DND-41 (cell line): Measurements from ENCODE around the gene MED29.

Experiments
- ATAC-seq: fragments of 200-7000 bp; cut with Tn5 transposase; 3 replicates; pipeline ENCODE4 v1.9.1; 2021; ENCODE audit warnings: low read depth; ENCODE audit not compliant: insufficient read depth
- DNase-seq: peaks from one replicate; pipeline ENCODE4 v3.0.0-alpha.2; 2020
- H2AFZ ChIP-seq: 2 replicates; pipeline ENCODE4 v1.6.0; 2012; ENCODE audit warnings: low read depth, low read length
- H3K27ac ChIP-seq: 2 replicates; pipeline ENCODE4 v1.5.1; 2012; ENCODE audit warnings: low read length, inconsistent platforms
- H3K27me3 ChIP-seq: fragments of 200-600 bp; sonication (generic); 2 replicates; pipeline ENCODE4 v1.6.0; 2012; ENCODE audit warnings: low read length, mild to moderate bottlenecking, inconsistent platforms; ENCODE audit not compliant: insufficient read depth, poor library complexity
- H3K36me3 ChIP-seq: 2 replicates; pipeline ENCODE4 v1.5.1; 2012; ENCODE audit warnings: low read length, inconsistent platforms; ENCODE audit not compliant: insufficient read depth
- H3K4me1 ChIP-seq: 2 replicates; pipeline ENCODE4 v1.5.1; 2012; ENCODE audit warnings: mild to moderate bottlenecking, low read length; ENCODE audit not compliant: insufficient read depth
- H3K4me2 ChIP-seq: 2 replicates; pipeline ENCODE4 v1.6.0; 2012; ENCODE audit warnings: mild to moderate bottlenecking, moderate library complexity, low read length, inconsistent platforms; ENCODE audit not compliant: insufficient read depth
- H3K4me3 ChIP-seq, 2 experiments: fragments of 200-600 bp in 1 of 2; shearing (Covaris generic) in 1 of 2; 2 replicates each; pipeline ENCODE4 v1.5.1; 2012 to 2016; ENCODE audit warnings: inconsistent platforms in 2 of 2, low read length in 2 of 2, mild to moderate bottlenecking in 2 of 2, low read depth in 1 of 2, moderate library complexity in 1 of 2
- H3K79me2 ChIP-seq: 2 replicates; pipeline ENCODE4 v1.6.0; 2012; ENCODE audit warnings: low read length, inconsistent platforms; ENCODE audit not compliant: insufficient read depth
- H3K9ac ChIP-seq: 2 replicates; pipeline ENCODE4 v1.6.0; 2012; ENCODE audit warnings: low read depth, mild to moderate bottlenecking, inconsistent platforms, low read length, moderate library complexity
- H3K9me3 ChIP-seq: 2 replicates; pipeline ENCODE4 v1.5.1; 2012; ENCODE audit warnings: low read length, moderate library complexity, mild to moderate bottlenecking, inconsistent platforms; ENCODE audit not compliant: insufficient read depth, severe bottlenecking
- H4K20me1 ChIP-seq: 2 replicates; pipeline ENCODE4 v1.6.0; 2012; ENCODE audit warnings: low read length; ENCODE audit not compliant: insufficient read depth
- EZH2 ChIP-seq: IDR thresholded peaks from 3 replicates; pipeline ENCODE4 v1.6.1; 2012; ENCODE audit warnings: borderline replicate concordance, low read depth, mild to moderate bottlenecking, moderate library complexity, low read length, inconsistent platforms; ENCODE audit not compliant: severe bottlenecking
- TF ChIP-seq, protein P1 (sequence below): IDR thresholded peaks from 2 replicates; pipeline ENCODE4 v1.5.1; 2012; ENCODE audit warnings: borderline replicate concordance, low read length, moderate library complexity, mild to moderate bottlenecking; ENCODE audit not compliant: poor library complexity, severe bottlenecking; ENCODE audit errors: extremely low read depth

Gene MED29

DNA sequence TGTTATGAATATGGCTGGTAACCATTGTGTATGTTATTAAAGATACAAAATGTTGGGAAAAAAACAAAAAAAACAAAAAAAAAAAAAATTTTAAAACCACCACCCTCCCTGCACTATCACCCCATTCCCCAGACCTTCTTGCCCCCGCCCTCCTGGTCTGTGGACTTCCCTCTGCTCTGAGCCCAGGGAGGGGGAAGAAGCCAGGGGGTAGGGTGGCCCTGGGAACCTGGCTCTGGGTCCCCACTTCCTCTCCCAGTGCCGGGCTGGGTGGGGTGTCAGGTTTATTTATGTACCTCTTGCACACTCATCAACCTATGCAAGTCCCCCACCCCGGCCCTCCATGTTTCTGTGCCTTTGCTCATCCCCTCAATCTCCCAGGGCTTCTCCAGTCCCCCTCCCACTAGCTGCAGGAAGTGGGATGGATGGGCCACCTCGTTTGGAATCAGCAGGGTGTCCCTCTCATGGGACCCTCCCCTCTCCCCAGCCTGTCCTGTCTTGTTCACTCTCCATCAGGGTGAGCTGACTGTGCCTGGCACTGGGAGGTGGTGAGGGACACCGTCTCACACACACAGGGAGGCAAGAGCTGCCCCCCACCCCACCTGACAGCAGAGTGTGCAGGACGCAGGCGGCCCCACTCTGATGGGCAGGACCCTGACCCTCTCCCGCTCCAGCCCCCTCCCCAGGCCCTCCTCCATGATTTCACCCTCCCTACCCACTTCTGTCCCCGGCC is 6.2 kb upstream of the MED29 start:
- H3K9ac ChIP-seq: no peak overlapping the region
- no peak overlapping the region for H2AFZ ChIP-seq
- H3K4me1 ChIP-seq: peaks cover 18% of the 10 kb centered on the region
- no peak overlapping the region for H3K4me2 ChIP-seq
- TF ChIP-seq EZH2: no peak
- TF ChIP-seq, protein P1, sequence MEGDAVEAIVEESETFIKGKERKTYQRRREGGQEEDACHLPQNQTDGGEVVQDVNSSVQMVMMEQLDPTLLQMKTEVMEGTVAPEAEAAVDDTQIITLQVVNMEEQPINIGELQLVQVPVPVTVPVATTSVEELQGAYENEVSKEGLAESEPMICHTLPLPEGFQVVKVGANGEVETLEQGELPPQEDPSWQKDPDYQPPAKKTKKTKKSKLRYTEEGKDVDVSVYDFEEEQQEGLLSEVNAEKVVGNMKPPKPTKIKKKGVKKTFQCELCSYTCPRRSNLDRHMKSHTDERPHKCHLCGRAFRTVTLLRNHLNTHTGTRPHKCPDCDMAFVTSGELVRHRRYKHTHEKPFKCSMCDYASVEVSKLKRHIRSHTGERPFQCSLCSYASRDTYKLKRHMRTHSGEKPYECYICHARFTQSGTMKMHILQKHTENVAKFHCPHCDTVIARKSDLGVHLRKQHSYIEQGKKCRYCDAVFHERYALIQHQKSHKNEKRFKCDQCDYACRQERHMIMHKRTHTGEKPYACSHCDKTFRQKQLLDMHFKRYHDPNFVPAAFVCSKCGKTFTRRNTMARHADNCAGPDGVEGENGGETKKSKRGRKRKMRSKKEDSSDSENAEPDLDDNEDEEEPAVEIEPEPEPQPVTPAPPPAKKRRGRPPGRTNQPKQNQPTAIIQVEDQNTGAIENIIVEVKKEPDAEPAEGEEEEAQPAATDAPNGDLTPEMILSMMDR: no peak
- no peak overlapping the region for H3K27ac ChIP-seq
- peaks cover 96% of the 10 kb centered on the region for H3K36me3 ChIP-seq
- DNase-seq (no peak), ATAC-seq (0 out of 3 replicates have a peak, but pooled peaks have one; percentile 18)
- peaks cover 11% of the 10 kb centered on the region for H3K79me2 ChIP-seq
- no peaks in the 10 kb centered on the region for H3K27me3 ChIP-seq
- no peak overlapping the region for H3K4me3 ChIP-seq
- peaks cover 18% of the 10 kb centered on the region for H4K20me1 ChIP-seq
- H3K9me3 ChIP-seq: no peaks in the 10 kb centered on the region

DNA sequence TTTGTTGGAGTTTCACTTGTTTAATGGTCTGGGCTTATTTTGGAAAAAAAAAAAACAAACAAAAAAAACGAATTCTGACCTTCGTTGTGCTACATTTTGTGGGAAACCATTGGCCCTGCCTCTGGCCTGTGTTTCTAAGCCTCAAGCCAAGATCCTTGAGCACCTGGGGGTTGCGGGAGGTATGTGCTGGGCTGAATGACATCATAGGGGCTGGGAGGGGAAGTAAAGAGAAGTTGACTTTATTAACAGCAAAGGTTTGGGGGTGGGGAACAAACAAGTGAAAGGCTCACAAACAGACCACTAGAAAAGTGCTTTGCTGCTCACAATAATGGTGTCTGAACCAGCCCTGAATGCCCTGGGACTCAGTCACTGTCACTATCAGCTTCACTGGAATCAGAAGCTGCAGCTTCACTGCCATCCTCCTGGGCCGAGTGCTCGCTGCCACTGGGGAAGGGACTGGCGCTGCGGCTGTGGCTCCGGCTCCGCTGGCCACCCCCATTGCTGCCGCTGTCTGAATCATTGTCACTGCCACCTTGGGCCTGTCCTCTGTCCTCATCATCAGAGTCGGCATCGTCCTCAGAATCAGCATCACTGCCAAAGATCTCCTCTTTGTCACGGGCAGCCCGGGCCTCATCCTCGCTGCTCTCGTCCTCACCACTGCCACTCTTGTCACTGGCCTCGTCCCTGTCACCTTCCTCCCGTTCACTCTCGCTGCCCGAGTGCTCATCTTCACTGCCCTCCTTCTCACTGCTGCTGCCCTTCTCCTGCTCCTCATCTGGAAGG is 5.4 kb upstream of the MED29 start:
- Histone ChIP-seq H3K4me1 (peaks cover 22% of the 10 kb centered on the region), H3K79me2 (peaks cover 18% of the 10 kb centered on the region), H3K27me3 (no peaks in the 10 kb centered on the region), H3K27ac (no peak overlapping the region), H3K9ac (no peak overlapping the region), H3K36me3 (peaks cover 88% of the 10 kb centered on the region), H3K4me3 (no peak overlapping the region), H3K4me2 (no peak overlapping the region), H3K9me3 (no peaks in the 10 kb centered on the region), H4K20me1 (peaks cover 18% of the 10 kb centered on the region), H2AFZ (no peak overlapping the region)
- no peak for ATAC-seq
- no peak for DNase-seq
- TF ChIP-seq, protein P1: no peak
- no peak for TF ChIP-seq EZH2

DNA sequence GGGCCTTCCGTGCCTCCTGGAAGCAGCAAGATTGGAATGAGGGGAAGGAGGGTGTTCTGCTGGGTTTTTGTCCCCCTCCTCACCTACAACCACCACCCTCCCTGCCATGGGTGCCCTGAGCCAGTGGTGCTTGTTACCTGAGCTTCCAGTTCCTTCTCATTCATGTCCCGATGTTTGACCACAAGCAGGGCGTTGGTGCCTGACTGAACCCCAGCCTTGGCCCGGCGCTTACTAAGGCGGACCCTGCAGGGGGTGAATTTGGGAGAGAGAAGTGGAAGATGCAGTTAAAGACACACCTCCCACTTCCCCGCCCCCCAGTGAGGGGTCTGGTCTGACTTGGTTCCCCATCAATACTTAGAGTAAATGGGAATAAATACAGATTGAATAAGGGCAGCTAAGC is 4.6 kb upstream of the MED29 start:
- TF ChIP-seq, protein P1: no peak
- no peak for TF ChIP-seq EZH2
- H2AFZ ChIP-seq: no peak overlapping the region
- peaks cover 18% of the 10 kb centered on the region for H4K20me1 ChIP-seq
- no peak overlapping the region for H3K4me2 ChIP-seq
- H3K4me1 ChIP-seq: peaks cover 22% of the 10 kb centered on the region
- H3K4me3 ChIP-seq: no peak overlapping the region
- H3K9ac ChIP-seq: no peak overlapping the region
- H3K27me3 ChIP-seq: no peaks in the 10 kb centered on the region
- ATAC-seq (no peak), DNase-seq (no peak)
- H3K79me2 ChIP-seq: peaks cover 21% of the 10 kb centered on the region
- H3K36me3 ChIP-seq: peaks cover 81% of the 10 kb centered on the region
- H3K9me3 ChIP-seq: no peaks in the 10 kb centered on the region
- no peak overlapping the region for H3K27ac ChIP-seq
